KMS-11 (cell line): ENCODE results near the gene CACNG4.

Experiments
- H2AFZ ChIP-seq: fragments of 200-600 bp; sonication (generic); 2 replicates; pipeline ENCODE4 v1.6.1; 2016; ENCODE audit warnings: antibody characterized with exemption, mixed run types, low read depth
- H3K27ac ChIP-seq: fragments of 200-600 bp; sonication (generic); 2 replicates; pipeline ENCODE4 v1.6.1; 2016; ENCODE audit warnings: mild to moderate bottlenecking, mixed run types
- H3K27me3 ChIP-seq: fragments of 200-600 bp; sonication (generic); 2 replicates; pipeline ENCODE4 v1.6.1; 2017; ENCODE audit warnings: mild to moderate bottlenecking, low read depth, mixed run types, moderate library complexity; ENCODE audit not compliant: insufficient read depth
- H3K36me3 ChIP-seq: fragments of 200-600 bp; sonication (generic); 2 replicates; pipeline ENCODE4 v1.6.1; 2017; ENCODE audit warnings: mild to moderate bottlenecking, mixed run types; ENCODE audit not compliant: insufficient read depth
- H3K4me1 ChIP-seq: fragments of 200-600 bp; sonication (generic); 2 replicates; pipeline ENCODE4 v1.6.1; 2016; ENCODE audit warnings: mild to moderate bottlenecking, low read depth, mixed run types; ENCODE audit not compliant: poor library complexity, severe bottlenecking
- H3K4me2 ChIP-seq: fragments of 200-600 bp; sonication (generic); 2 replicates; pipeline ENCODE4 v1.7.0; 2016; ENCODE audit warnings: mild to moderate bottlenecking, mixed run types
- H3K4me3 ChIP-seq: fragments of 200-600 bp; sonication (generic); IDR thresholded peaks from 2 replicates; pipeline ENCODE4 v1.6.1; 2017; ENCODE audit warnings: low read depth, low read length, mixed read lengths; ENCODE audit not compliant: insufficient read depth
- H3K79me2 ChIP-seq: fragments of 200-600 bp; sonication (generic); 2 replicates; pipeline ENCODE4 v1.6.1; 2016; ENCODE audit warnings: low read depth, mixed run types; ENCODE audit not compliant: insufficient read depth
- H3K9ac ChIP-seq: fragments of 200-600 bp; sonication (generic); 2 replicates; pipeline ENCODE4 v1.6.1; 2016; ENCODE audit warnings: mild to moderate bottlenecking, mixed run types
- H4K20me1 ChIP-seq: fragments of 200-600 bp; sonication (generic); 2 replicates; pipeline ENCODE4 v1.6.1; 2016; ENCODE audit warnings: mild to moderate bottlenecking, mixed run types; ENCODE audit not compliant: insufficient read depth
- TF ChIP-seq, protein P1 (sequence below): fragments of 200-600 bp; sonication (generic); conservative IDR thresholded peaks from 2 replicates; pipeline ENCODE4 v1.6.1; 2017; ENCODE audit warnings: low read depth, mild to moderate bottlenecking, antibody characterized with exemption, low read length, moderate library complexity, mixed read lengths

CACNG4 gene

DNA sequence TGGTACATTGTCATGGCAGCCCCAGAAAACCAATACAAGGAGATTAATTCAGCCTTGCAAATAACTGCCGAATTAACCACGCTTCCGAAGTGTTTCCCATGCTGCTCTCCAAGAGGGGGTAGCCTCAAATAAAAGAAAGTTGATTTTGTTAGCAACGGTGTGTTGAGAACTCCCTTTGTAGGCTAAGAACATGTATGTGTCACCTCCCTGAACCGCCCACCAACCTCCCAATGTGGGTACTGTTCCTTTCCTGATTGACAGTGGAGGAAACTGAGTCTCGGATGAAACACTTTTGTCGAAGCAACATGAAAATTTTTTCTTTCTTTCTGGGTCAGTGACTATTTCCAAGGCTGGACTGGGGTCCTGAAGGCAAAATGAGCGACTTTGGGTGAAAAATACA is 25.1 kb downstream of the CACNG4 start:
- H3K79me2 ChIP-seq: no peaks in the 10 kb centered on the region
- no peaks in the 10 kb centered on the region for H3K4me1 ChIP-seq
- H3K4me2 ChIP-seq: no peak overlapping the region
- H3K36me3 ChIP-seq: no peaks in the 10 kb centered on the region
- H3K4me3 ChIP-seq: no peak overlapping the region
- no peak overlapping the region for H2AFZ ChIP-seq
- no peak overlapping the region for H3K9ac ChIP-seq
- no peak overlapping the region for H3K27ac ChIP-seq
- TF ChIP-seq, protein P1, sequence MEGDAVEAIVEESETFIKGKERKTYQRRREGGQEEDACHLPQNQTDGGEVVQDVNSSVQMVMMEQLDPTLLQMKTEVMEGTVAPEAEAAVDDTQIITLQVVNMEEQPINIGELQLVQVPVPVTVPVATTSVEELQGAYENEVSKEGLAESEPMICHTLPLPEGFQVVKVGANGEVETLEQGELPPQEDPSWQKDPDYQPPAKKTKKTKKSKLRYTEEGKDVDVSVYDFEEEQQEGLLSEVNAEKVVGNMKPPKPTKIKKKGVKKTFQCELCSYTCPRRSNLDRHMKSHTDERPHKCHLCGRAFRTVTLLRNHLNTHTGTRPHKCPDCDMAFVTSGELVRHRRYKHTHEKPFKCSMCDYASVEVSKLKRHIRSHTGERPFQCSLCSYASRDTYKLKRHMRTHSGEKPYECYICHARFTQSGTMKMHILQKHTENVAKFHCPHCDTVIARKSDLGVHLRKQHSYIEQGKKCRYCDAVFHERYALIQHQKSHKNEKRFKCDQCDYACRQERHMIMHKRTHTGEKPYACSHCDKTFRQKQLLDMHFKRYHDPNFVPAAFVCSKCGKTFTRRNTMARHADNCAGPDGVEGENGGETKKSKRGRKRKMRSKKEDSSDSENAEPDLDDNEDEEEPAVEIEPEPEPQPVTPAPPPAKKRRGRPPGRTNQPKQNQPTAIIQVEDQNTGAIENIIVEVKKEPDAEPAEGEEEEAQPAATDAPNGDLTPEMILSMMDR: no peak
- no peaks in the 10 kb centered on the region for H4K20me1 ChIP-seq
- no peaks in the 10 kb centered on the region for H3K27me3 ChIP-seq

DNA sequence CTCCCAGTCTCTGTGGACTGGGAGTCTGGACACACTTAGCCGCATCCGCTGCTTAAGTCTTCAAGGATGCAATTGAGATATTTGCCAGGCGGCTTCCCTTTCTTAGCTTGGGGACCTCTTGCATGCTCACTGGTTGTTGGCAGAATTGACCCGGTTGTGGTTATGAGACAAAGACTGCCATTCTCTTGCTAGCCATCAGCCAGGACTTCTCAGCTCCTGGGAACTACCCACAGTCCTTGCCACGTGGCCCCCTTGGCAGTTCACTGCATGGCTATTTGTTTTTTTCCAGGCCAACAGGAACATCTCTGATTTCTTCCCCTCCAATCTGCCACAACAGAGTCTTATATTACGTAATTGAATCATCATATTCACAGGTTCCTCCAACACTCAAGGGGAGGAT is 25.5 kb downstream of the CACNG4 start:
- no peaks in the 10 kb centered on the region for H3K36me3 ChIP-seq
- TF ChIP-seq, protein P1: no peak
- H3K27ac ChIP-seq: no peak overlapping the region
- H3K4me2 ChIP-seq: no peak overlapping the region
- H4K20me1 ChIP-seq: no peaks in the 10 kb centered on the region
- H3K4me3 ChIP-seq: no peak overlapping the region
- H3K79me2 ChIP-seq: no peaks in the 10 kb centered on the region
- no peaks in the 10 kb centered on the region for H3K4me1 ChIP-seq
- no peak overlapping the region for H2AFZ ChIP-seq
- H3K9ac ChIP-seq: no peak overlapping the region
- H3K27me3 ChIP-seq: no peaks in the 10 kb centered on the region

DNA sequence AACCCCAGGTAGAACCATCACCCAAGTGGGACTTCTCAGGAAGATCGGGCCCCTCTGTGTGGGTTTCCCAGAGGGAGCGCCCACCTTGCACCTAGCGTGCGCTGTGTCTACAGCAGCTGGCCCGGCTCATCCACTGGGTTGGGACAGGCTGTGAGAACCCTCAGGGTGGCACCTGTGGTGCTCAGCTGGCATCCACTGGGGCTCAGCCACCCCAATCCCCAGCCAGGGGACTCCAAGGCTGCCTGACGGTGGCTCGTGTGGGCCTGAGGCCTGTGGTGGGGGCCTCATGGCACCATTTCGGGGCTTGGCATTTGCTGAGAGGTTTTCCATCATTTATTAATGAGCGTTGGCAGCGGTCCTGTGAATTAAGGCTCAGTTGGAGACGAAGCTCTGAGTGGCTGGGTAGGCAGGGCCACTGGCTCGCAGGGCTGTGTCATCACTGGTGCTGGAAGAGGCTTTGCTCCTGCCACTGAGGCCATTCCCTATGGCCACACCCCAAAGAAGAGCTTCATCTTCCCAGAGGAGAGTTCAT is 28.5 kb downstream of the CACNG4 start:
- H3K4me2 ChIP-seq: no peak overlapping the region
- no peak overlapping the region for H3K4me3 ChIP-seq
- no peaks in the 10 kb centered on the region for H3K36me3 ChIP-seq
- no peak overlapping the region for H3K9ac ChIP-seq
- H3K27ac ChIP-seq: no peak overlapping the region
- no peak overlapping the region for H2AFZ ChIP-seq
- no peaks in the 10 kb centered on the region for H3K4me1 ChIP-seq
- no peaks in the 10 kb centered on the region for H3K79me2 ChIP-seq
- no peaks in the 10 kb centered on the region for H3K27me3 ChIP-seq
- TF ChIP-seq, protein P1: no peak
- no peaks in the 10 kb centered on the region for H4K20me1 ChIP-seq

DNA sequence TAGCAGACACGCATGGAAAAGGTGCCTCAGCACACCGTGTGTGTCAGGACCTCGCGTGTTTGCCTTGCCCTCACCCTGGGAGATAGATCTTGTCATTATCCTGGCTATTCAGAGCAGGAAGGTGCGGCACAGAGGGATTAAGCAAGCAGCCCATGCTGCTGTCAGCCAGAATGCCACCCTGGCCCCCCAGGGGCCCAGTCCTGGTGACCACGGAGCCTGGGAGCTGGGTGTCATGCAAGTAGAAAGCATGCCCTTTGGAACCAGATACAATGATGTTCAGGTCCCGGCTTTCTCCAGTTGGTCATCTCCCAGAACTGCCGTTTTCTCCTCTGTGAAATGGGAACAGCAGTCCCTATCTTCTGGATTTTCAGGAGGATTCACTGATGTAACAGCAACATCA is 29.9 kb downstream of the CACNG4 start:
- Histone ChIP-seq H3K79me2 (no peaks in the 10 kb centered on the region), H2AFZ (no peak overlapping the region), H3K27me3 (no peaks in the 10 kb centered on the region), H3K4me1 (no peaks in the 10 kb centered on the region), H3K4me2 (no peak overlapping the region), H3K9ac (no peak overlapping the region), H4K20me1 (no peaks in the 10 kb centered on the region), H3K36me3 (no peaks in the 10 kb centered on the region), H3K4me3 (no peak overlapping the region), H3K27ac (no peak overlapping the region)
- TF ChIP-seq, protein P1: no peak
